Effector memory CD4-positive, alpha-beta T cell (primary cell): ENCODE data around the gene MTA1.

ENCODE experiments used
- DNase-seq, 3 donors: peaks; one replicate each; pipeline ENCODE4 v3.0.0-alpha.2; 2020
- H3K27ac ChIP-seq: 2 replicates; pipeline ENCODE4 v1.7.0; 2013; ENCODE audit warnings: mild to moderate bottlenecking, low read length, moderate library complexity; ENCODE audit not compliant: insufficient read depth, poor library complexity, severe bottlenecking
- H3K27me3 ChIP-seq: replicated peaks from 2 replicates; pipeline ENCODE4 v1.7.0; 2013; ENCODE audit warnings: mild to moderate bottlenecking, low read length; ENCODE audit not compliant: insufficient read depth, control insufficient read depth, poor library complexity, severe bottlenecking
- H3K36me3 ChIP-seq: 2 replicates; pipeline ENCODE4 v1.7.0; 2013; ENCODE audit warnings: mild to moderate bottlenecking, low read length, moderate library complexity; ENCODE audit not compliant: control insufficient read depth, insufficient read depth
- H3K4me1 ChIP-seq: 2 replicates; pipeline ENCODE4 v1.7.0; 2013; ENCODE audit warnings: low read length, mild to moderate bottlenecking; ENCODE audit not compliant: control insufficient read depth, insufficient read depth, poor library complexity, severe bottlenecking
- H3K4me3 ChIP-seq: 2 replicates; pipeline ENCODE4 v1.7.0; 2013; ENCODE audit warnings: low read length, low read depth, mild to moderate bottlenecking; ENCODE audit not compliant: insufficient read depth, poor library complexity, severe bottlenecking
- H3K9me3 ChIP-seq: 2 replicates; pipeline ENCODE4 v1.7.0; 2013; ENCODE audit warnings: mild to moderate bottlenecking, low read length, moderate library complexity; ENCODE audit not compliant: control insufficient read depth

The MTA1 gene

GRCh38 chr14:105416671-105417070, 3.0 kb upstream of the MTA1 start:
- no peak for DNase-seq
- H3K4me3 ChIP-seq, result no peak overlapping the region
- peaks cover 8% of the 10 kb centered on the region for H3K27me3 ChIP-seq
- peaks cover 24% of the 10 kb centered on the region for H3K4me1 ChIP-seq
- no peaks in the 10 kb centered on the region for H3K36me3 ChIP-seq
- no peaks in the 10 kb centered on the region for H3K9me3 ChIP-seq
- H3K27ac ChIP-seq, result no peak overlapping the region

GRCh38 chr14:105417690-105418121, 1.9 kb upstream of the MTA1 start:
- Histone ChIP-seq H3K27ac (no peak overlapping the region), H3K4me3 (no peak overlapping the region), H3K4me1 (peaks cover 29% of the 10 kb centered on the region), H3K9me3 (no peaks in the 10 kb centered on the region), H3K27me3 (no peaks in the 10 kb centered on the region), H3K36me3 (no peaks in the 10 kb centered on the region)
- DNase-seq, result no peak

GRCh38 chr14:105418269-105419194, 1.1 kb upstream of the MTA1 start:
- Histone ChIP-seq H3K27me3 (no peaks in the 10 kb centered on the region), H3K36me3 (no peaks in the 10 kb centered on the region), H3K4me3 (no peak overlapping the region), H3K4me1 (peaks cover 29% of the 10 kb centered on the region), H3K27ac (no peak overlapping the region), H3K9me3 (no peaks in the 10 kb centered on the region)
- DNase-seq, result no peak

GRCh38 chr14:105420101-105420973, 710 bp downstream of the MTA1 start:
- Histone ChIP-seq H3K4me3 (peak overlapping the region; percentile 72), H3K4me1 (peaks cover 24% of the 10 kb centered on the region), H3K27ac (peak overlapping the region; percentile 31), H3K9me3 (no peaks in the 10 kb centered on the region), H3K27me3 (no peaks in the 10 kb centered on the region), H3K36me3 (no peaks in the 10 kb centered on the region)
- no peak for DNase-seq

DNA sequence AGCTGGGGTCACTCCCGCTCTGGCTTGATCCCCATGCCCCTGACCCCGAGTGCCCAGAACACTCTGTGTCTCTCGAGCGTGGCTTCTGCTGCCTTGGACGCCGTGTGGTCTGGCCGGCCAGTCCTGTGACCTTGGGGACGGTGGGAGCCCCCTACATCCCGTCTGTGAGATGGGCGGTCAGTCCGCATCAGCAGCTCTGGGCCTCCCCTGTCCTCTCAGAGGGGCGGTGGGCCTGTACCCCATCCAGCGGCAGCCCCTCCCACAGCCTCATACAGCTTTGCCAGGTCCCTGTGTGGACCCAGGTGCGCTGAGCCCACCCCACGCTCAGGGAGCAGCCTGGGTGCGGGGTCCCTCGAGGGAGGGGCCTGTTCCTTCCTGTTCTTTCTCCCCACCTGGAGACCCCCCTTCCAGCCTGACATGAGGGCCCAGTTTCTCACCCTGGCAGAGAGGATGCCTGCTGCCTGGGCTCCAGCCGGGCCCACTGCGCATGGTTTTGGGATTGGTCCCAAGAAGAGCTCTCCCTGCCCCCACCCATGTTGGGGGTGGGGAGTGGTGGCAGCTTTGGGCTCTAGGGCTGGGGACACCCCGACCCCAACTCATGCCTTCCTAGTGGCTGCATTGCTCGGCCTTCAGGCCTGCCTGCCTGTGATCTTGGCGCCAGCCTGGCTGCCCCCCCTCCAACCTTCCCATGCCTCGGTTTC, 1.5 kb downstream of the MTA1 start:
- Histone ChIP-seq H3K36me3 (no peaks in the 10 kb centered on the region), H3K27ac (peak overlapping the region; percentile 31), H3K4me1 (peaks cover 24% of the 10 kb centered on the region), H3K9me3 (no peaks in the 10 kb centered on the region), H3K27me3 (no peaks in the 10 kb centered on the region), H3K4me3 (peak overlapping the region; percentile 72)
- DNase-seq, result no peak

DNA sequence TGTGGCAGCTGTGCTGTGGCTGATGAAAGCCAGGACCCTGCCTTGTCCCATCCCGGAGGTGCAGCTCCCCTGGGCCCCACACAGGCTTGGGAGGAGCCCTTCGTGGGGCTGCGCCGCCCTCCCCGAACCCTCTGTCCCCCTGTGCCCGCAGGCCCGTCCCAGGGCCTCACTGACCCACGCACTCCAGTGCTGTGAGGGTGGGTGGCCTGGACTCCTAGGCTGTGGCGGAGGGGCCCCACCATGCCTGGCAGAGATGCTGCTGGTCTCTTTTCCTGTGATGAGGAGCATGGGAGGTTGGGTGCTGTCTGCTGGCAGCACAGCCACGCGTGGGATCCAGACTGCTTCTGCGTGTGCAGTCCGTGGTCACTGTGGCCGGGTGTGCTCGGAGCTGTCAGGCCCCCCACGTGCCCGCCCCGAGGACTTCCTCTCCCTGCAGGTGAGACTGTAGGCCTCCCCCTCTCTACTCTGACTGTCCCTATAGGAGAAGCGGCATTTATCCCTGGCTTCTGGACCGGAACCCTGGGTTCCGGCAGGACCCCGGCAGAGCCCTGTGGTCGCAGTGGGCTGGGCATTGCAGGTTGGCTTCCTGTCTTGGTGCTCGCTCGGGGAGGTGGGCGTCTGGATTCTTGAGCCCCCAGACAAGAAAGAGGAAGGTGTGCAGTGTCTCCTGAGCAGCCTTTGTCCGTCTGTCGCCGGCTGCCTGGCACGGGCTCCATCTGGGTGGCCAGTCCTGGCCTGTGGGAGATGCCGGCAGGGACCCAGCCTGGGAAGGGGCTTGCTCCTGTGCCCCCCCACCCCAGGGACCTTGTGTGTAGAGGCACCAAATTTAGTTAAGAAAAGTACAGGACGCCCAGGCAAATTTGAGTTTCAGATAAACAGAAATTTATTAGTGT, 2.3 kb downstream of the MTA1 start:
- peaks cover 24% of the 10 kb centered on the region for H3K4me1 ChIP-seq
- DNase-seq, result no peak
- no peaks in the 10 kb centered on the region for H3K27me3 ChIP-seq
- no peak overlapping the region for H3K27ac ChIP-seq
- peaks cover 6% of the 10 kb centered on the region for H3K36me3 ChIP-seq
- no peaks in the 10 kb centered on the region for H3K9me3 ChIP-seq
- no peak overlapping the region for H3K4me3 ChIP-seq

DNA sequence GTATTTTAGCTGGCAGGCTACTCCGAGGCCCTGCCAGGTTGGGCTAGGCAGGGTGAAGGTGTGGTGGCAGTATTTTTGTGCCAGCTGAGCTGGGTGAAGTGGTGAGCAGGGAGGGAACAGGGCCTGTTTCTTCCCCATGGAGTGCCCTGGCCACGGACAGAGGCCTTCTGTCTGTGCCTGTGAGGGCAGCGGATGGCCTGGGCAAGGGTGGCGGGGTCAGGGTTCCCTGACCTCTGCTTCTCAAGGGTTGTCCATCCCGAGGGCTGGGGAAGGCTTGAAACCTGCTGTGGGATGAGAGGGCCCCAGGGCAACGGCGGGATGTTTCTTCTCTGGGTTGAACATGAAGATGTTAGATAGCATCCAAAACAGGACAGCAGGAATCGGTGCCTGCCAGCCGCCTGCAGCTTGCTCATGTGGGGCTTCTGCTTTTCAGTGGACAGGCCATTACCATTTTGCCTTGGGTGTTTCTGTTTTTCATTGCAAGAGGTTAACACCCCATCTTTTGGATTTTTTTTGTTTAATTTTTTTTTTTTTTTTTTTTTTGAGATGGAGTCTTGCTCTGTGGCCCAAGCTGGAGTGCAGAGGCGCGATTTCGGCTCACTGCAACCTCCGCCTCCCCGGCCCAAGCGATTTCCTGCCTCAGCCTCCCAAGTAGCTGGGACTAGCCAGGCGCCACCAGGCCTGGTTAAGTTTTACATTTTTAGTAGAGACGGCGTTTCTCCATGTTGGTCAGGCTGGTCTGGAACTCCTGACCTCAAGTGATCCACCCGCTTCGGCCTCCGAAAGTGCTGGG, 3.3 kb downstream of the MTA1 start:
- Histone ChIP-seq H3K4me3 (no peak overlapping the region), H3K9me3 (no peaks in the 10 kb centered on the region), H3K4me1 (peaks cover 24% of the 10 kb centered on the region), H3K36me3 (peaks cover 10% of the 10 kb centered on the region), H3K27me3 (no peaks in the 10 kb centered on the region), H3K27ac (no peak overlapping the region)
- no peak for DNase-seq

DNA sequence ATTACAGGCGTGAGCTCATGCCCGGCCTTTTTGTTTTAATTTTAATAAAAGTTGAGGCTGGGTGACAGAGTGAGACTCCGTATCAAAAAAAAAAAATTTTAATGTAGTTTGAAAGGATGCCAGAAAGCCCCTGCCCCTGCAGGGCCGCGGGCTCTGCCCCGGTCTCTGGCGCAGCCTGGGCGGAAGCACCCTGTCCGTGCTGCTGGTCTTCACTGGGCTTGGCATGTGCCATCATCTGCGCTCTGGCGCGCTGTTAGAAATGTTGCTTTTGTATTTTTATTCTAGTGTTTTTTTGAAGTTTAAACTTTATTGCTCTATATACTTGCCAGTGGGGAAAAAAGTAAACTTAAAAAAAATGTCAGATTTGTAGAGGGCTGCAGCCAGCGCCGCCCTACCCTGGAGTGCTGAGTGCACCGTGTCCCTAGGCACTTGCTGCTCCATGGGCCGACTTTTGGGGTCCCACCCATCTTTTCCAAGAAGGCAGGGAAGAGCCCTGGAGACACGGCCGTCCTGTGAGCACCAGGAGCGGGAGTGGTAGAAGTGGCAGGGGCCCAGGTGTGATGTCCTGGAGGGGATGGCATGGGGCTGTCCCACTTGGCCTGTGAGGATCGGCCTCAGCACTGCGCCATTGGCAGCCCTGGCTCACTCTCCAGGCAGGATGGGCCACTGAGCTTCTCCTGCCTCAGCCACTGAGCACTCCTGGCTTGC, 4.0 kb downstream of the MTA1 start:
- Histone ChIP-seq H3K9me3 (no peaks in the 10 kb centered on the region), H3K27ac (no peak overlapping the region), H3K27me3 (no peaks in the 10 kb centered on the region), H3K4me1 (peaks cover 24% of the 10 kb centered on the region), H3K36me3 (peaks cover 10% of the 10 kb centered on the region), H3K4me3 (no peak overlapping the region)
- no peak for DNase-seq
